D721Med (cell line): ENCODE measurements around the gene CCIN.
"Not testable (repeated sequence)": the region's sequence is repeated elsewhere in the genome, so short reads cannot be mapped to it uniquely, and the experiment has no call there.

ENCODE experiments used
- DNase-seq: peaks from one replicate; pipeline ENCODE4 v3.0.0; 2011; ENCODE audit warnings: low spot score; ENCODE audit not compliant: insufficient read length
- FAIRE-seq: peaks from 2 replicates; lab custom pipeline; 2011; peaks lifted over from hg19 to GRCh38; lab: Jason Lieb, UNC
- TF ChIP-seq, protein P1 (sequence below): IDR thresholded peaks from 2 replicates; pipeline ENCODE4 v1.5.1; 2012; ENCODE audit warnings: mild to moderate bottlenecking, control low read depth; ENCODE audit not compliant: insufficient read depth; ENCODE audit errors: missing control alignments

Gene CCIN

DNA sequence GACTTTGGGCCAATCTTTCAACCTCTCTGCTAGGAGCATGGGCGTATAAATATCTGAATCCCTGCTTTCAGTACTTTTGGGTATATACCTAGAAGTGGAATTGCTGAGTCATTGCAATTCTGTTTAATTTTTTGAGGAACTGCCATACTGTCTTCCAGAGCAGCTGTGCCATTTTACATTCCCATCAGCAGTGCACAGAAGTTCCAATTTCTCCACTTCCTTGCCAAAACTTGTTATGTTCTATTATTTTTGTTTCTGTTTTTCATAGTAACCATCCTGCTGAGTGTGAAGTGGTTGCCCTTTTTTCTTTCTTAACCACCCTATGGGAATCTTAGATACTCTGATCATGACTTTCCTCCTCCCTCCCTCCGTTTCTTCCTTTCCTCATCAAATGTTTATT lies 11.1 kb upstream of the CCIN start:
- TF ChIP-seq, protein P1, sequence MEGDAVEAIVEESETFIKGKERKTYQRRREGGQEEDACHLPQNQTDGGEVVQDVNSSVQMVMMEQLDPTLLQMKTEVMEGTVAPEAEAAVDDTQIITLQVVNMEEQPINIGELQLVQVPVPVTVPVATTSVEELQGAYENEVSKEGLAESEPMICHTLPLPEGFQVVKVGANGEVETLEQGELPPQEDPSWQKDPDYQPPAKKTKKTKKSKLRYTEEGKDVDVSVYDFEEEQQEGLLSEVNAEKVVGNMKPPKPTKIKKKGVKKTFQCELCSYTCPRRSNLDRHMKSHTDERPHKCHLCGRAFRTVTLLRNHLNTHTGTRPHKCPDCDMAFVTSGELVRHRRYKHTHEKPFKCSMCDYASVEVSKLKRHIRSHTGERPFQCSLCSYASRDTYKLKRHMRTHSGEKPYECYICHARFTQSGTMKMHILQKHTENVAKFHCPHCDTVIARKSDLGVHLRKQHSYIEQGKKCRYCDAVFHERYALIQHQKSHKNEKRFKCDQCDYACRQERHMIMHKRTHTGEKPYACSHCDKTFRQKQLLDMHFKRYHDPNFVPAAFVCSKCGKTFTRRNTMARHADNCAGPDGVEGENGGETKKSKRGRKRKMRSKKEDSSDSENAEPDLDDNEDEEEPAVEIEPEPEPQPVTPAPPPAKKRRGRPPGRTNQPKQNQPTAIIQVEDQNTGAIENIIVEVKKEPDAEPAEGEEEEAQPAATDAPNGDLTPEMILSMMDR = no peak
- DNase-seq (no peak), FAIRE-seq (no peak)

DNA sequence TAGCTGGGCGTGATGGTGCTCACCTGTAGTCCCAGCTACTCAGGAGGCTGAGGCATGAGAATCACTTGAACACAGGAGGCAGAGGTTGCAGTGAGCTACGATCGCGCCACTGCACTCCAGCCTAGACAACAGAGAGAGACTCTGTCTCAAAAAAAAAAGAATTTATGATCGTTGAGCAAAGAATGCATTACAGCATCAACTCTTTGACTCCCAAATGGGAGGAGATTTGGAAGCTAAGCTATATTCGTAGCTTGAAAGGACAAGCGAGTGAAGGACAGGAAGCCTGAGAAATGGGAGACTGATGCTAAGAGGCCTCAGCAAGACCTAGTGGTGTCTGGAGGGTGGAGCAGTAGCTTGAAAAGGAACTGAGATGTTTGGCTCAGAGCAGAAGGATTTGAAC lies 10.3 kb upstream of the CCIN start:
- FAIRE-seq (no peak), DNase-seq (no peak)
- TF ChIP-seq, protein P1 = no peak

DNA sequence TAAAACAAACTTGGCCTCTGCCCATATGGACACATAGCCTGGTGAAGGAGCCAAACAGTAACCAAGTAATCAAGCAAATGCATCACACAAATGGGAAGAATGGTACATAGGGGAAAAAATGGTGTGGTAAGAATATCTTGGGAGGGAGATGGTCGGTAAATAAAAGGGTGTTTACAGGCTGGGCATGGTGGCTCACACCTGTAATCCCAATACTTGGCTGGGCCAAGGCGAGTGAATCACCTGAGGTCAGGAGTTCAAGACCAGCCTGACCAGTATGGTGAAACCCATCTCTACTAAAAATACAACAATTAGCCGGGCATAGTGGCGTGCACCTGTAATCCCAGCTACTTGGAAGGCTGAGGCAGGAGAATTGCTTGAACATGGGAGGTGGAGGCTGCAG lies 9.7 kb upstream of the CCIN start:
- FAIRE-seq, DNase-seq: not testable (repeated sequence)

DNA sequence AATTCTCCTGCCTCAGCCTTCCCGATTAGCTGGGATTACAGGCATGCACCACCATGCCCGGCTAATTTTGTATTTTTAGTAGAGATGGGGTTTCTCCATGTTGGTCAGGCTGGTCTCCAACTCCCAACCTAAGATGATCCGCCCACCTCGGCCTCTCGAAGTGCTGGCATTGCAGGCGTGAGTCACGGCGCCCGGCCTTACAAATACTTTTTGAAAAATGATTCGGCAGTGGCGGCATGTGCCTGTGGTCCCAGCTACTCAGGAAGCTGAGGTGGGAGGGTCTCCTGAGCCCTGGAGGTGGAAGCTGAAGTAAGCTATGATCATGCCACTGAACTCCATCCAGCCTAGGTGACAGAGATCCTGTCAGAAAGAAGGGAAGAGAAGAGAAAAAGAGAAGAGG lies 9.1 kb upstream of the CCIN start:
- FAIRE-seq, DNase-seq: not testable (repeated sequence)

DNA sequence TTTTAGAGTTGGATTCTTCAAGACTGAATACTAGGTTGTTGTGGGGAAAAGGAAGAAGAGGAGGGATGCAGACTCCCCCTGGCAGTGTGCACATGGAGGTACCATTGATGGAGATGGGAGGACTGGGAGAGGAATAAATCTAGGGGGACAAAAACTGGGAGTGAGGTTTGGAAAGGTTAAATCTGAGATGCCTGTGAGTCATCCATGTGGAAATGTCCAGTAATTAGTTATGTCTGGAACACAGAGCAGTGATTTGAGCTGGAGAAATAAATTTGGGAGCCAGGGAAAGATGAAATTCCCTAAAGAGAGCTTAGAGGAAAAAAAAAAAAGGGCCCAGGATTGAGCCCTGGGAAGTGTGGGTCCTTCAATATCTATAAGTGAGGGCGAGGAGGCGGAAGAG lies 8.0 kb upstream of the CCIN start:
- TF ChIP-seq, protein P1 = no peak
- DNase-seq = no peak
- FAIRE-seq = no peak

DNA sequence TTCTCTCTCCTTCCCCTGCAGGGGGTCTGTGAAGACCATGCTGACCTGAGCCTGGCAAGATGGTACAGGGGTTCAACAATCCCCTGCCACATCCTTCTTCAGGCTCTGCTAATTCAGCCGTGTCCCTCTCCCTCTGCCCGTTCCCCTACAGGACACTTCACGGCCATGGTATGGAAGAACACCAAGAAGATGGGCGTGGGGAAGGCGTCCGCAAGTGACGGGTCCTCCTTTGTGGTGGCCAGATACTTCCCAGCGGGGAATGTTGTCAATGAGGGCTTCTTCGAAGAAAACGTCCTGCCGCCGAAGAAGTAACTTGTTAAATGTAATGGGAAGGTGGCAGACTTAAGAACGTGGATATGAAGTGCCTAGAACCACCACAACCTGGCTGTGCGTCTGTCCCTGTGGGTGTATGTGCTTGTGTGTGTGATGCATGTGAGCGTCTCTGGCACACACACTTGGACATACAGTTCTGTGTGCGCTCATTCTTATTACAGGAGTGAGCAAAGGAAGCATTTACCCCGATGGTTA lies 6.9 kb upstream of the CCIN start:
- TF ChIP-seq, protein P1 = no peak
- no peak for FAIRE-seq
- DNase-seq = no peak

DNA sequence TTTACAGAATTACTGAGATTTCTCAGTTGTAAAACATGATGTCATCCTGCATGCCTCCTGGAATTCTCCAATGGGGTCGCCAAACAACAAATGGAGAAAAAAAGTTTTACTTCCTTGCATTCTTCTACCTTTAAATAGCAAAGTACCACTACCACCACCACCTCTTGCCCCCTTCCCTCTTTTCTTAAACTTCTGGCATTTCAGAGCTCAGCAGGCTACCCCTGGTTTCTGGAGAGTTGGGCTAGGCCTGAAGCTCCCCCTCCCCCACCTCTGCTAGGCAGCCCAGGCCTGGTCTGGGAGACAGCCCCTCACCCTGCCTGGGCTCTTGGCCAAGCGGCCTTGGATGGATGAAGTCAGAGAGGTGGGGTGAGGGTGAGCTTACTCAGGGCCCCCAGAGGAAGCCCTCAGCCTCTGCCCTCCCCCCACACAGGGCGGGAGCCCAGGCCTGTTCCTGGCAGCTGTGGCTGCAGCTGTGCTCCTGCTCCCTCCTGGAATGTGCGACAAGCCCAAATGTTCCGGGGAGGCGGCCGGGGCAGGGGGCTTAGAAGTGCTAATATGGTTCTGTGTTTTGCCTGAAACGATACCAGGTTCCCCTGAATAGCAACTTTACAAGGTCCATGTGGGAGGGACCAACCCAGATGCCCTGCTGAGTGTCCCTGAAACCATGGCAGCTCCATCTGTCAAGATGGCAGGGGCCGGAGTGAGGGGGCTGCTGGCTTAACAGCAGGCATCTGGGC lies 6.0 kb upstream of the CCIN start:
- DNase-seq = no peak
- TF ChIP-seq, protein P1 = no peak
- no peak for FAIRE-seq

DNA sequence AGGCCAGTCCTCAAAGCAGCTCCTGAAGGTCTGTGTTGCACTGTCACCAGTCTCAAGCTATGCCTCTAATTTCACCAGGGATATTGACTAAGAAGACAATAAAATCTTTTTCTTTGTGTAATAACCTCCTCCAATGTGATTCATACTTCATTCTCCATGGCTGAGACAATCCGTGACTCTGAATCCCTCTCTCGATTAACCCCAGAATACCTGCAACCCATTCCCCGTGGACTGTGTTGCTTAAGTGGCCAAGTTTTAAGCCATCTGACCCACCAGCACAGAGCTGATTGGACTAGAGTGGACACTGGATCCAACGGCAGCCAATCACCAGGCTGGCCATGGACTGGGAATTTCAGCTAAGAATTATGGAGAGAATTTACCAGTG lies 5.4 kb upstream of the CCIN start:
- TF ChIP-seq, protein P1 = no peak
- FAIRE-seq (no peak), DNase-seq (no peak)
